ENCODE data around the gene DIO3.
"Not testable (repeated sequence)": the region's sequence is repeated elsewhere in the genome, so short reads cannot be mapped to it uniquely, and the experiment has no call there.

Gene DIO3

DNA sequence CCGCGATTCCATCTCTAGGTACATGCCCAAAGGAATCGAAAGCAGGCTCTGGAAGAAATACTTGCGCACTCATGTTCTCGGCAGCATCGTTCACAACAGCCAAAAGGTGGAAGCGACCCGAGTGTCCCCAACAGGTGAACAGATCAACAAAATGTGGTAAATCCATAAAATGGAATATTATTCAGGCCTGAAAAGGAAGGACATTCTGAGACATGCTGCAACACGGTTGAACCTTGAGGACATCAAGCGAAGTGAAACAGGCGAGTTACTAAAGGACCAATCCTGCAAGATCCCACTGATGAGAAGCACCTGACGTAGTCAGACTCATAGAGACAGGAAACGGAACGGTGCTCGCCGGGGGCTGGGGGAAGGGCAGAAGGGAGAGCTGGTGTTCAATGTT, 17.5 kb upstream of the DIO3 start:
- no peak for DNase-seq

DNA sequence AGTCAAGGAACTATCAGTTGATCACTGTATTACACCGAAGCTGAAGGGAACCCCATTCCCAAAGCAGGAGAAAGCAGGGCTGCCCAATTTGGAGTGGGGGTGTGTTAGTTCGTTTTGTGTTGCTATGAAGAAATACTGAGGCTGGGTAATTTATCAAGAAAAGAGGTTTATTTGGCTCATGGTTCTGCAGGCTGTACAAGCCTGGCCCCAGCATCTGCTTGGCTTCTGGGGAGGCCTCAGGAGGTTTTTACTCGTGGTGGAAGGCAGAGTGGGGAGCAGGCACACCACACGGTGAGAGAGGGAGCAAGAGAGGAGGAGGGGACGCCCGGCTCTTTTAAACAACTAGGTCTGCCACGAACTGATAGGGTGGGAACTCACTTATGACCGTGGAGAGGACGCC, 16.7 kb upstream of the DIO3 start:
- no peak for DNase-seq

DNA sequence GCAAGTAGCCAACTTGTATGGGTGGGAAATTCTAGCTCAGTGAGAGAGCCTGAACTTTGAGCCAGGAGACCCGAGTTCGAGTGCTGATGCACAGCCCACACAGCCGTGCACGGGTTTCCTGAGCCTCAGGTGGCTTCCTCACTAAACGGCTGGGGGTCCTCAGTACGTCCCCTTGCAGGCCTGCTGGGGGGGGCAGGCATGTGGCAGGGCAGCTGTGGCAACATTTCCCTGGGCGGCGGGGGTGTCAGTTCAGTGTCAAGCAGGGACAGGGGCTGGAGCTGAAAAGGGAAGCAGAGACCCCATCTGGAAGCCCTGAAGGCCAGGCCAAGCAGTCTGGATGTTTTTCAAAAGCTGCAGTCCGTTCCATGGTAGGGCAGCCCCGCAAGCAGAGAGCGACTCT, 14.6 kb upstream of the DIO3 start:
- DNase-seq: no peak

DNA sequence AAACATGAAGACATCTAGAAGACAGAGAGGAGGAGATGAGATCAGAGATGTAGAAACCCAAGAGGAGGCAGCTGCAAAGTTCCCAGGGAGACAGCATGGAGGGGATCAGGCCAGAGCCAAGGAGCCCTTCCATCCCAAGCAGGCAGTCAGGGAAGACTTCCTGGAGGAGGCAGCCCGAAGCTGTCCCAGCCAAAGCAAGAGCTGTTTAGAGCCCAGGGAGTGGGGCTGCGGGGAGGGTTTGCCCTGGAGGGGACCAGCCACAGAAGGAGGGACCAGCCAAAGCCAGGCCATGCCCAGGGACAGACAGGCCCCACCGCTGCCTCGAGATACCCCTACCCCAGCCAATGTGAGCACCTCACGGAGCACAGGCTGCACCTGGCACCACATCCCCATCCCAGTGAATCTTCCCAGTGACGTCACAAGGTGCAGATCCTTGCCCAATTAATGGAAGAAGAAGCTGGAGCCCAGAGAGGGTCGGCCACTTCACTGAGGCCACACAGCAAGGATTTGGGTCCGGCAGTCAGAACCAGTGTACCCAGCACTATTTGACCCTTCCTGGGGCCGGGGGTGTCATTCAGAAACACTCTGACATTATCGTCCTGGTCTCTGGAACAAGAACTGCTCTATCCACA, 14.1 kb upstream of the DIO3 start:
- DNase-seq: no peak

DNA sequence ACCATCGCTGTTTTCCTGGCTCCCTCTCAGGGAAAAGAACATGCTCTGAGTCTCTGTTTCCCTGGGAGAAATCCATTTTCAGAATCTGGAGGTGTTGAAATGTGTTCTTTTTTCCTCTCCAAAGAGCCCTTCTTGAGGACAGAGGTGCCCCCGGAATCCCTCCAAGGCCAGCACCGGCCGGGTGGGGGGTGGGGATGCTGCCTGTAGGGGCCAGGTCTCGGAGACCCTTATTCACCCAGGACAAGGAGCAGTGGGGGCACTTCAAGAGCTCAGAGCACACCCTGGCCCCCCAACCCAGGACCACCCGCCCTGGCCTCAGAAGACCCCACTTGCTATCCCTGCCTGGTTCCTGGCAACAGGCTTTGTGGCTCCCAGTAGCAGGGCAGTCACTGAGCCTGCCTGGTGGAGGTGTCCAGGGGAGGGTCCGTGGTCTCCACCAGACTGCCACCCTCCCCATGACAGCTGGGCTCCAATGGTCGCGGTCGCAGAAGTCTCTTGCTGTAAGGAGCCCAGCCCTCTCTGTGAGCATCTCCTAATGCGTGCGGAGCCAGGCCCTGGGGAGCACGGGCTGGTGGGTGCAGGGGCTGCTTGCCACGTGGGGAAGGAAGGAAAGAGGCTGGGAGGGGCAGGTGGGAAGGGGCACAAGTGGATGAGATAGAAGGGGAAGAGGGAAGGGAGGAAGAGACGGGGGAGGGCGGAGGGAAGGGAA, 13.2 kb upstream of the DIO3 start:
- DNase-seq: no peak

DNA sequence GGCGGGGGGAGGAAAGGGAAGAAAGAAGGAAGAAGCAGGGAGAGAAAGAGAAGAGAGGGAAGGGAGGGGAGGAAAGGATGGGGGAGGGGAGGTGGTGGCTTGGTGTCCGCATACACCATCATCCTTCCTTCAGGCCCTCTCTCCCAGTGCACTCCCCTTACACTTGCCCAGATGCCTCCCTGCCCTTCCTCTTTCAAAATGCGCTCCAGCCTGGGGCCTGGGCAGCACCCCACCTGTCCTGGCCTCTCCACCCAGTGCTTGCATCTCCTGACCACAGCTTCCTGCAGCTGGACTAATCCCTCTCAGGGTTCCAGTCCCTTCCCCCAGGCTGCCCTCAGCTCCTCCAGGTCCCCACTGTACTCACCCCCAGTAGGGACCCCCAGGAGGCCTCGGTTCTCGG, 12.6 kb upstream of the DIO3 start:
- DNase-seq: no peak

DNA sequence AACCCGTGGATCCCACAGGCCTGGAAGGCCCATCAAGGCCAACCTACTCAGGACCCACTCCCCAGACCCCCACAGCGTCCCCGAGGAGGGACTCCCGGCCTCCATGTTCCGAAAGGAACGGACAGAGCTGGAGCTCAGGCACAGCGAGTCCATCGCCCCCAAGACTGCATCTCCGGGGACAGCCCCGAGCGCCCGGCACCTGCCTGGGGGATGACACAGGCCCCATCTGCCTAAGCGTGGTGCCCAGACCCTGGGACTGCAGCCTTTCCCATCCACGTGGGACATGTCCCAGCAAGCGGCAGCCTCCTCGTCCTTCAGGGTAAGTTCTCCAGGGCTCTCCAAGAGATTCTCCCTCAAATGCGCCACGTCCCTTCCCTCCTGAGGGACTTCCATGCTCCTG, 12.1 kb upstream of the DIO3 start:
- DNase-seq: no peak

DNA sequence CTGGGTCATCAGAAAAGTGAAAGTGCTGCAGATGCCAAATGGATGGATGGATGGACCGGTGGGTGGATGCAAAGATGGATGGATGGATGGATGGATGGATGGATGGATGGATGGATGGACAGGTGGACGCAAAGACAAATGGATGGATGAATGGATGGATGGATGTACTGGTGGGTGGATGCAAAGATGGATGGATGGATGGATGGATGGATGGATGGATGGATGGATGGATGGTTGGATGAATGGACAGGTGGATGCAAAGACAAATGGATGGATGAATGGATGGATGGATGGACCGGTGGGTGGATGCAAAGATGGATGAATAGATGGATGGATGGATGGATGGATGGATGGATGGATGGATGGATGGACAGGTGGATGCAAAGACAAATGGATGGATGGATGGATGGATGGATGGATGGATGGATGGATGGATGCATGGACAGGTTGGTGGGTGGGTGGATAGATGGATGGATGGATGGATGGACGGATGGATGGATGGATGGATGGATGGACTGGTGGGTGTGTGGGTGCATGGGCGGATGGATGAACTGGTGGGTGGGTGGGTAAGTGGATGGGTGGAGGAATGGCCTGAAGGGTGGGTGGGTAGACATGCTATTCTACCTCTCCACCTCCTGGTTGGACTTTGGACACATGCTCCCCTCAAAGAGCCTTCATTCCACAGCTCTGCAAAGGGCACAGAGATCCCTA, 10.9 kb upstream of the DIO3 start:
- not testable (repeated sequence) for DNase-seq

DNA sequence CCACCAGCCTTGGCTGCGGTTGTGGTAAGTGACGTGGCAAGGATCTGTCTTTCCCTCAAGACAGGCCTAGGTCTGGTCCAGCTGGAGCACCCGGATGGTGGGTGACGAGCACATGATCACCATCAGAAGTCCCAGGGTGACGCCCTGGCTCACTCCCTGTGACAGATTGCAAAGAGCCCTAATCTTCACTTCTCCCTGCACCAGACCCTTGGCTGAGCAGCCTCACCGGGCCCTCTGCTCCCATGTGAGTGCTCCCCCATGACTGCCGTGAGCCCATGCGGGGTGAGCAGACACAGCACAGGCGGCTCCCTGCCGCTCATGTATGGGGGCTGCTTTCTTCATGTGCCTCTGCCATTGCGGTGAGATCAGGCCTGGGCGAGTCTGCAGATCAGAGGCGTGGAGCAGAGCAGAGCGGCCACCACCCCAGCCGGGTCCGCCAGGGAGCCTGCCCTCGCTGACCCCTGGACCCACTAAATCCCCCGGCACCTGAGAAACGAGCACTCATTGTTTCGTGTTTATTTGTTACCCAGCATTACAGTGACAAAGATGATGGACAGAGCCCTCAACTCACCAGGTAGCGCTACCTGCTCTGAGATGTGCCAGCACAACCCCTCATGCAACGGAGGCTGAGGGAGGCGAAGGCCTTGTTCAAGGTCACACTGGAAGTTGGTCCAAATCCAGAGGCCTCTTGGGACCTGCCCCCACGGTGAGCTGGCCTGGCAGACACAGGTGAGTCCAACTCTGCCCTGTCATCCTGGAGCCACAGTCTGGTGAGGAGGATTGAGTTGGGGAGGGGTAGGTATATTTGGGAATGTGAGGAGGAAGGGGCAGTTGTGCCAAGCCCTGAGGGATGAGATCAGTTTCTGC, 9.3 kb upstream of the DIO3 start:
- no peak for DNase-seq

DNA sequence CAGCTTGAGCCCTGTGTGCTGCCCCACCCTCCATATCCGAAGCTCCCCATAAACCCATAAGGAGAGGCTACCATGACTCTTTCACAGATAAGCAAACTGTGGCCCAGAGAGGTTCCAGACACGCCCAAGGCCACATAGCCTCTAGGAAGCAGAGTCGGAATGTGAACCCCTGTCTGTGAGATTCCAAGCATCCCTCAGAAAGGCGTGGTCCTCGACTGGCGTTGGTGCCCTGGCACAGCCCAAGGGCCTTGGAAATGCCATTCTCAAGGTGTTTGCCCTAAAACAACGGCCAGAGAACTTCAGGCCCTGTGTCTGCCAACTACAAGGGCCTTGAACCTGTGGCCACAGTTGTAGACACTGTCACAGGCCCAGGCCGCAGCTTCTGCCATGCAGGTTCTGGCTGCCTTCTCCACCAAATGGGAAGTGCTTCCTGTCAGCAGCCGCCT, 8.5 kb upstream of the DIO3 start:
- no peak for DNase-seq

DNA sequence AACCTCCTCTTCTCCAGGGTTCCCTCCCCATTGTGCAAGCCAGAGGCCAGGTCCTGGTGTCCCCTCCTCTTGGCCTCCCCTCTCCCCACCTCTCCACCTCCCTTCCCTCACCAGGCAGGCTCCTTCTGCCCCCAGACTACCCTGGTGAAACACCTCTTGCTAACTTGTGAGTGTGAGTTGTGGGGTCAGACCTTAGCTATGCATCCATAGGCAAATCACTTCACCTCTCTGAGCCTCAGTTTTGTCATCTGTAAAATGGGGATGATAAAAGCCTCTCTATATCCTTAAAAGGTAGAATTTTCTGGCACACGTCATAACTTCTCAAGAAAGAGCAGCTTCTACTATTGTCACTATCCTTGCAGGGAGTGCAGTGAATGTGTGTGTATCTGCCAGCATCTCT, 7.9 kb upstream of the DIO3 start:
- DNase-seq: no peak

DNA sequence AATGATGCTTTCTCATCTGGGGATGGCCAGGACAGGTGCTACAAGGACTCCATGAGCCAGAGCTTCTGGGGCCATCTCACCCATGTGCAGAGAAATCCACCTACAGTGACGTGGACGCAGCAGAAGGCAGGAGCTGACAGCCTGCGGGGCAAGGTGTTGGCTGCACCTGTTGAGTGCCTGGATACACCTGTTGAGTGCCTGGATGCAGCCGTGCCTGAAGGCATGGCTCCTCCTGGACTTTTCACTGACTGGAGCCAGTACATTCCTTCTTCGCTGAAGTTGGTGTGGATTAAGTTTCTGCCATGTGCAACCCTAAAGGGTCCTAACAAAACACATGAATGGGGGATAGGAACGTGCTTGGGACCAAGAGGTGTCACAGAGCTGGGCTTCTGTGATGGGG, 7.4 kb upstream of the DIO3 start:
- no peak for DNase-seq

DNA sequence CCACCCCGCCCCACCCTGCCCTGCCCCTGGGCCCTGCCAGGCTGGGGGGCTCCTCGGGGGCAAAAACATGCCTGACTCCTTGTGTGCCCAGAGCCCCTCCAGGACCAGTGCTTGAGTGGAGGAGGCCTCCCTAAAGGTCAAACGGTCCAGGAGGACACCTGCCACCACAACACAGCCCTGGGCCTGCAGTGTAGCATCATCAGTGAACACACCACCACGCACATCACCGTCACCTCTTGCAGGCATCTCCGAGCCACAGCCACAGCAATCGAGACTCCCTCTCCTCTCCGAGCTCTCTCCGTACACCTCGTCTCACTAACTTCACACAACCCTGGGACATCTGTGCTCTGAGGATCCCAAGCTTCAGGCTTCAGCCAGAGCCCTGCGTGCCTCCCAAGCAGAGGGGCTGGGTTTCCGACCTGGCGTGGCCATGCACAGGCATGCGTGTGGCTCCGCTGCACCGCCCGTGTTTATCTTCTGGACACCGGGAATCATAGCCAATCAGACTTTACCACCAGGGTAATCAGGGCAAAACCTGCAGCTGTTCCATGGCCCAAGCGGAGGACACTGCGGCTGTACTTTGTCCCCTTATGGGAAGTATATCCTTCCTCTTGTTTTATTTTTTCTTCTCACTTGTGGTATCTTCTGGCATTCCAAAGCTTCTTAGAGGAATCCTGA, 6.2 kb upstream of the DIO3 start:
- DNase-seq: no peak

DNA sequence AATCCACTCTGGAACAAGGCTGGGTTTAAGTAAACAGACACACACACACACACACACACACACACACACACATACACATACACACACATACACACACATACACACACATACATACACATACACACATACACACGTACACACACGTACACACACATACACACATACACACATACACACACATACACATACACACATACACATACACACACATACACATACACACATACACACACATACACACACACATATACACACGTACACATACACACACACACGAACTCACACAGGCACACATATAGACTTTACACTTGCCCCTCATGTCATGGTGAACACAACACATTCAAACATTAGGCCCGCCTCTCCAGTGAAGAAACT, 5.6 kb upstream of the DIO3 start:
- DNase-seq: not testable (repeated sequence)

DNA sequence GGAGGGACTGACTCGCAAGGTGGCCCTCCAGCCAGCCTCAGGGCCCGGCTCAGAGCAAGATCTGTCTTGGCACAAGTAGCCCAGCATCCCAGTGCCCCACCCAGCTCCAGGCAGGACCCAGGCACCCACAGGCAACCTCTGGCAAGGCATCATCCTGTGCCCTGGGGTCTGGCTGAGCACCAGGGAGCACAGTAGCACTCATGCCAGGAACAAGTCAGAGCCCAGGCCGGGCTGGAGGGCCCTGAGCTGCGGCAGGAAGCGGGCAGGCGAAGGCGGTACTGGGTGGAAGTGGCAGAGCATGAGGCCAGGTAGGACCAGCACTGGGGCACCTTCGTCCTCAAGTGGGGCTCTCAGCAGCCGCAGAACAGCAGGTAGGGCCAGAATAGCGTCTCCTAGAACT, 5.2 kb upstream of the DIO3 start:
- DNase-seq: no peak

DNA sequence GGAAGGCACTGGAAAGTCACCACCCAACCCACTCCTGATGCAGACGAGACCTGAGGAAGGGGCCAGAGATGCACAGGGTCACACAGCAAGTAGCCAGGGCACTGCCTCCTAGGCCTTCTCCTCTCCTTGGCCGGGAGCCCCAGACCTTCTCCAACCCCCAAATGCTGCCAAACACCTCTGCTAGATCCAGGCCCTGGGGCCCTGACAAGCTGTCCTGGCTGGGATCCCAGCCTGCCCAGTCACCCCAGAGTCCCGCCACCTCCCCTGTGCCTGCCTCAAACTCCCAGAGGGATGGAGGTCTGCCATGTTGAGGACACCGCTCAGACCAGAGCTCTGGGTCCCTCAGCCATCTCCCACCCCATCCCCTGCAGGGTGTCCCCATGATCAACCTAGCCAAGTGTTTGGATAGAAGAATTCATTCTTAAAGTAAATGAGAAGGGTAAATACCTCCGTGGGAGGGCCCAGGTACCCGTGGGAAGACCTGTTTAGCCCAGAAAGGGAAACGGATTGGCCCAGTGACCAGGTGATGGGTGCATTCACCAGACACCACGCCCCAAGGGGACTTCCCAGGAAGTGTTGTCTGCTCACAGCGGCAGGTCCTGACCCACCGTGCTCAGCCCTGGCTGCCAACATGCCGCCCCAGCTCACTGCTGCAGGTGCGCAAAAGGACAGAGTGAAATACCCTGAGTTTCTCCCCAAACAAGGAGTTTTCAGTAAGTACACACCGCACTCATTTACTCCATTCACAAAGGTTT, 4.6 kb upstream of the DIO3 start:
- peak; percentile 20 for DNase-seq

DNA sequence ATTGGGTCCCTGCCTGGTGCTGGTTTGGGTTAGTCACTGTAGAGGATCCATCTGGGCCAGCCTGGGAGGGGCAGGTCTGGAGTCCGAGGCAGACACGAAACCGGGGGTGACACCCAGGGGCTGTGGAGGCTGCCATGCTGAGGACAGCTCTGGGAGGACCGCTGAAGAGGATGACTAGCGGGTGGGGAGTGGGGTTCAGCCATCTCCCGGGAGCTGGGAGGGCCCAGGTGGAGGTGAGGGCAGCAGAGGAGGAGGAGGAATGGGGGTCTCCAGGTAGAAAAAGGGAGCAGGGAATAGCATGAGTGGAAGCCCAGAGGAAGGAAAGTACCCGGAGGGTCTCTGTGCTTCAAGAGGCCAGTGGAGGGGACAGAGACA, 4.0 kb upstream of the DIO3 start:
- DNase-seq: no peak

DNA sequence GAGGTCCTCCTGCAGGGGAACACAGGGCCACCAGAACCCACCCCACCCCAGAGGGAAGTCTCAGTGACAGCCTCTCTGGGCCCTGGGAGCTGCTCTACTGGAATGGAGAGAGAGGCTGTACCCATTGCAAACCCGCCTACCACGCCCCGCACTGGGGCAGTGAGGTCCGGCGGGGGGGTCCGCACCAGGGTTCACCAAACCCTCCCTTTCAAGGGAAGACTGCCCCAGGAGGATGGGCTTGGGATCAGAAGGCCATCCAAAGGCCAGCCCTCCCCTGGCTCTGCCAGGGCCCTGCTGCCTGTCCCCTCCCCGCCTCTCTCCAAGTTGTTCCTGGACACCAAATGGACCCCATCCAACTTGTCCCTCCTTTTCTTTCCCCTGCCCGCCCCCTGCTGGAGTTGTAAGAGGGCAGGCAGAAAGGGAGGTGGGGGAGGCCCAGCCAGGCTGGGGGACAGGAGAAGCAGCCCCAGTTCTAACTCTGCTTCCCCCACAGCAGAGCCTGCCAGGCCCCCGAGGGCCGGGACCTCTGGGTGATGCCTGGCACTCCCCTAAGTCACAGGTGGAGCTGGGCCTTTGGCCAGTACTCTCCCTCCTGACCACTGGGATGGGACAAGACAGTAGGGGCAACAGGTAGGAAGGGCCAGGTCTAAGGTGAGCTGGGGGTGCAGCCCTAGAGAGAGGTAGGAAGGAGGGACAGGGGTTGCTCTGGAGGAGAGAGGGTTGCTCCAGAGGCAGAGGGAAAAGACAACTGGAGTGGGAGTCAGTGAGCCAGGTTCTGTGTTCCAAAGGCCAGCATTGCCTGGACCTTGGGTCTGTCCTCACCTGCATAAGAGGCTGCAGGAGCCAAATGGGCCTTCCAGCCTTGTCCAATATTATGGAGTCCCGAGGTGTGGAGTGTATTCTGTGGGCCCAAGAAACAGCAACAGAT, 3.2 kb upstream of the DIO3 start:
- DNase-seq: no peak

DNA sequence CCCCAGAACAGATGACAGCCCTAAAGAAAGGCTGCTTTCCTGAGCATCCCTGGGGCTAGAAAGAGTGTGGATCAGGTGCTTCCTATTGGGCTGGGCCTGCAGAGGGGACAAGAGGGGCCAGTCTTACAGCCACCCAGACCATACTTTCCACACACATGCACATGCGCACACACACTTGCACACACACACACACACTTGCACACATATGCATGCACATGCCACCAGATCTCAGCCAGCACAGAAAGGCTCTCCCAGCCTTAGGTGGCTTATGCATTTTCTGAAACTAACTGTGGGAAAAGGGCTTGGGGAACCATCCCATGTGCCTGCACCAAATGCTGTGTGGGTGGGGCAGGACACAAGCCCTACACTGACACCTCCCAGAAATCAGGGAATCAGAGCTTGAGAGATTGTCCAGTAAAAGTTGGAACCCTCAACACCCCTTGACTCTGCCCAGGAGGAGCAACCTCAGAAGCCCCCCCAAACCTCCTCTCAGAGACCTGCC, 2.5 kb upstream of the DIO3 start:
- DNase-seq: no peak

DNA sequence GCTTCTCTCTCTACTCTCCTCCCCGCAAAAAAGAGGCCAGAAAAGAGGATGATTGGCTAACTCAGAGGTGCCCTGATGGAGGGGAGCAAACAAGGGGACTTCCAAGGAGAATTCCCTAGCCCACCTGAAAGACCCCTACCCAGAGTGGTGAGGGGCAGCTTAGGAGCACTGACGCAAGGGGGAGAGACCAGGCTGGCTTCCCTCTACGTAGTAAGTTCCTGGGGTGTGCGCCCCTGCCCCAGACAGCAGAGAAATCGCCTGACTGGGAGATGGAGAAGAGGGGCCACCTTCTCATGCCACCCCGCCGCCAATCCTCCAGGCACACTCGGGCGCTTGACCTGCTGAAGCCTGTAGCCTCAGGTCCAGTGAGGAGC, 2.1 kb upstream of the DIO3 start:
- DNase-seq: no peak

Data from RPMI8226 (cell line).